HCT116 (cell line): ENCODE data around the gene SP3.

Experiments used
- EGR1 ChIP-seq: IDR thresholded peaks from 2 replicates; pipeline ENCODE4 v1.6.1; 2012; ENCODE audit warnings: low read depth
- EZH2 ChIP-seq: fragments of 200-600 bp; sonication (generic); IDR thresholded peaks from 2 replicates; pipeline ENCODE4 v1.6.1; 2017; ENCODE audit warnings: antibody characterized with exemption, mixed run types
- FOSL1 ChIP-seq: IDR thresholded peaks from 2 replicates; pipeline ENCODE4 v1.6.1; 2012; ENCODE audit warnings: low read depth
- POLR2A ChIP-seq: IDR thresholded peaks from 2 replicates; pipeline ENCODE4 v1.7.0; 2011; ENCODE audit warnings: borderline replicate concordance; ENCODE audit not compliant: insufficient read depth, insufficient read length; ENCODE audit errors: extremely low read depth
- RAD21 ChIP-seq: IDR thresholded peaks from 2 replicates; pipeline ENCODE4 v1.6.1; 2012; ENCODE audit warnings: low read depth, mild to moderate bottlenecking
- SP1 ChIP-seq: IDR thresholded peaks from 2 replicates; pipeline ENCODE4 v1.6.1; 2012; ENCODE audit warnings: low read depth
- TCF7L2 ChIP-seq: IDR thresholded peaks from 2 replicates; pipeline ENCODE4 v1.7.0; 2011; ENCODE audit warnings: borderline replicate concordance, inconsistent platforms; ENCODE audit not compliant: insufficient read depth, insufficient read length; ENCODE audit errors: extremely low read depth
- TF ChIP-seq, protein P1 (sequence below), 3 experiments: fragments of 200-600 bp in 1 of 3; sonication (generic) in 1 of 3; IDR thresholded peaks in 2 of 3; conservative IDR thresholded peaks in 1 of 3; 2 replicates each; pipeline ENCODE4 v1.5.1; 2012 to 2017; ENCODE audit warnings: low read depth in 2 of 3, low read length in 2 of 3, antibody characterized with exemption in 1 of 3, borderline replicate concordance in 1 of 3, control low read depth in 1 of 3, mild to moderate bottlenecking in 1 of 3, mixed read lengths in 1 of 3, mixed run types in 1 of 3, moderate library complexity in 1 of 3; ENCODE audit not compliant: insufficient read depth in 1 of 3
- TF ChIP-seq, protein P2 (sequence below): IDR thresholded peaks from 2 replicates; pipeline ENCODE4 v1.6.1; 2012

DNA sequence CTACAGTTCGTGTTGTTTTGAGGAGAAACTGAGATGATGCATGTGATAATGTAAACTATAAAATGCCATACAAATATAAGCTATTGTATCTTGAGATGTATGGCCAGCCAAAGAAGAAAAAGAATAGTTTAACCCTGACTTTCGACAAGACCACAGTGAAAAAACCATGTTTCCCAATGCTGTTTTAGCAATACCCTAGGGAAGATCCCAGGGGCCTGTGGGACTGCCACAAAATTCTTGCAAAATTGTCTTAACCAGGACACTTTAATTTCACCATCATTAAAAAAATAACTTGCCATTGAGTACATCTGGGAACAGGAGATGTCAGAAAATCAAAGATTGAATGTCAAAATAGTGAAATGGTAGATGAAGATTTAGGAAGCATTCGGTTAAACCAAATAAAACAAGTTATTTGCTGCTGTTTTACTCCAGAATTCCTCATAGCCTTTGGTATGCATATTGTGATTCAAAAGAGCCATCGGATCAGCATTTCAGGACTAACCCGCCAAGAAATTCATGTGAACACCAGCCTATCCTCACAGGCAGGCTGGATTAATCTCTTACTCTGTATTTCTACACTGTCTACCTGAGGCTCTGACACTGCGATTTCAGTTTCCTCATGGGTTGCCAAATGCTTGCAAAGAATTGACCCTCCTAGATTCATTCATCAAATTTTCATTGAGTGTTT is 49.0 kb upstream of the SP3 start:
- TF ChIP-seq, protein P1, sequence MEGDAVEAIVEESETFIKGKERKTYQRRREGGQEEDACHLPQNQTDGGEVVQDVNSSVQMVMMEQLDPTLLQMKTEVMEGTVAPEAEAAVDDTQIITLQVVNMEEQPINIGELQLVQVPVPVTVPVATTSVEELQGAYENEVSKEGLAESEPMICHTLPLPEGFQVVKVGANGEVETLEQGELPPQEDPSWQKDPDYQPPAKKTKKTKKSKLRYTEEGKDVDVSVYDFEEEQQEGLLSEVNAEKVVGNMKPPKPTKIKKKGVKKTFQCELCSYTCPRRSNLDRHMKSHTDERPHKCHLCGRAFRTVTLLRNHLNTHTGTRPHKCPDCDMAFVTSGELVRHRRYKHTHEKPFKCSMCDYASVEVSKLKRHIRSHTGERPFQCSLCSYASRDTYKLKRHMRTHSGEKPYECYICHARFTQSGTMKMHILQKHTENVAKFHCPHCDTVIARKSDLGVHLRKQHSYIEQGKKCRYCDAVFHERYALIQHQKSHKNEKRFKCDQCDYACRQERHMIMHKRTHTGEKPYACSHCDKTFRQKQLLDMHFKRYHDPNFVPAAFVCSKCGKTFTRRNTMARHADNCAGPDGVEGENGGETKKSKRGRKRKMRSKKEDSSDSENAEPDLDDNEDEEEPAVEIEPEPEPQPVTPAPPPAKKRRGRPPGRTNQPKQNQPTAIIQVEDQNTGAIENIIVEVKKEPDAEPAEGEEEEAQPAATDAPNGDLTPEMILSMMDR (IDR thresholded peaks at IDR 0.05 in 2 of 3, conservative IDR thresholded peaks at IDR 0.05 in 1 of 3; ENCODE audit: borderline replicate concordance in 1 of 3, insufficient read depth in 1 of 3, low read depth in 2 of 3, low read length in 2 of 3), result no peak
- no peak for TF ChIP-seq POLR2A
- no peak for TF ChIP-seq EZH2
- no peak for TF ChIP-seq SP1
- no peak for TF ChIP-seq RAD21
- TF ChIP-seq TCF7L2, result no peak
- no peak for TF ChIP-seq FOSL1
- no peak for TF ChIP-seq EGR1
- TF ChIP-seq, protein P2, sequence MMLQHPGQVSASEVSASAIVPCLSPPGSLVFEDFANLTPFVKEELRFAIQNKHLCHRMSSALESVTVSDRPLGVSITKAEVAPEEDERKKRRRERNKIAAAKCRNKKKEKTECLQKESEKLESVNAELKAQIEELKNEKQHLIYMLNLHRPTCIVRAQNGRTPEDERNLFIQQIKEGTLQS, result no peak
